Hepatocyte (in vitro differentiated cells): ENCODE measurements around the gene HMGCS1. TPM values are rescaled to one million over a fixed set of nuclear protein-coding genes. Genes with fewer than 3 reads are reported as not detected.

Source experiments
- DNase-seq: peaks from one replicate; pipeline ENCODE4 v3.0.0-alpha.2; 2016; ENCODE audit warnings: low spot score
- H2AFZ ChIP-seq: fragments of 200-600 bp; sonication (generic); 2 replicates; pipeline ENCODE4 v1.6.0; 2016; ENCODE audit warnings: antibody characterized with exemption, mild to moderate bottlenecking
- H3K27ac ChIP-seq: fragments of 200-600 bp; sonication (generic); 2 replicates; pipeline ENCODE4 v1.5.1; 2016; ENCODE audit warnings: mild to moderate bottlenecking
- H3K27me3 ChIP-seq: fragments of 200-600 bp; sonication (generic); 2 replicates; pipeline ENCODE4 v1.6.1; 2016
- H3K36me3 ChIP-seq: fragments of 200-600 bp; sonication (generic); replicated peaks from 2 replicates; pipeline ENCODE4 v1.5.1; 2016; ENCODE audit warnings: low read depth; ENCODE audit not compliant: insufficient read depth
- H3K4me1 ChIP-seq: fragments of 200-600 bp; sonication (generic); 2 replicates; pipeline ENCODE4 v1.5.1; 2016; ENCODE audit warnings: mild to moderate bottlenecking, moderate library complexity; ENCODE audit not compliant: insufficient read depth
- H3K4me2 ChIP-seq: fragments of 200-600 bp; sonication (generic); 2 replicates; pipeline ENCODE4 v1.6.0; 2016
- H3K4me3 ChIP-seq: fragments of 200-600 bp; sonication (generic); 2 replicates; pipeline ENCODE4 v1.5.1; 2016; ENCODE audit warnings: mild to moderate bottlenecking
- H3K79me2 ChIP-seq: fragments of 200-600 bp; sonication (generic); 2 replicates; pipeline ENCODE4 v1.6.0; 2017; ENCODE audit warnings: mild to moderate bottlenecking
- H3K9me2 ChIP-seq: fragments of 200-600 bp; sonication (generic); replicated peaks from 2 replicates; pipeline ENCODE4 v1.6.0; 2017; ENCODE audit warnings: mild to moderate bottlenecking; ENCODE audit not compliant: insufficient read depth
- H3K9me3 ChIP-seq: fragments of 200-600 bp; sonication (generic); 2 replicates; pipeline ENCODE4 v1.5.1; 2016; ENCODE audit warnings: low read depth, mild to moderate bottlenecking
- H4K20me1 ChIP-seq: fragments of 200-600 bp; sonication (generic); 2 replicates; pipeline ENCODE4 v1.6.0; 2016; ENCODE audit warnings: mild to moderate bottlenecking; ENCODE audit not compliant: insufficient read depth, poor library complexity, severe bottlenecking
- CTCF ChIP-seq: fragments of 200-600 bp; sonication (generic); IDR thresholded peaks from 2 replicates; pipeline ENCODE4 v1.5.1; 2016; ENCODE audit warnings: antibody characterized with exemption, mild to moderate bottlenecking; ENCODE audit not compliant: poor library complexity
- EZH2 ChIP-seq: fragments of 200-600 bp; sonication (generic); IDR thresholded peaks from 2 replicates; pipeline ENCODE4 v1.6.1; 2016; ENCODE audit warnings: antibody characterized with exemption, mild to moderate bottlenecking, borderline replicate concordance
- EZH2phosphoT487 ChIP-seq: fragments of 200-600 bp; sonication (generic); IDR thresholded peaks from one replicate; pipeline ENCODE4 v1.6.1; 2018; ENCODE audit warnings: antibody characterized with exemption, mild to moderate bottlenecking, low read depth, moderate library complexity; ENCODE audit not compliant: unreplicated experiment, severe bottlenecking
- WGBS: methylation state at CpG from one replicate; pipeline ENCODE4 v1.1.6; 2016; ENCODE audit warnings: low lambda C conversion rate; ENCODE audit errors: missing lambda C conversion rate; 5-methylcytosine and 5-hydroxymethylcytosine counted together
- polyA plus RNA-seq: library from polyadenylated mRNA; unstranded; fragments of >200 nt; fragmentation: Nextera tagmentation; extraction: Ambion mirVana; gene quantifications from 2 replicates; pipeline ENCODE4 v1.2.1, GENCODE V29; 2016
- total RNA-seq: library from RNA; depleted of rRNA; stranded (reverse); fragments of >200 nt; gene quantifications from 2 replicates; pipeline ENCODE4 v1.2.3, GENCODE V29; 2014

The HMGCS1 gene
- total and polyA plus RNA-seq, 2 experiments from 2014 or later: 114 to 333 TPM

- H2AFZ ChIP-seq: peak overlapping the region; percentile 28
- H3K27ac ChIP-seq: peak overlapping the region; percentile 94
- TF ChIP-seq CTCF (no peak), EZH2 (no peak), EZH2phosphoT487 (no peak)
- peaks cover 33% of the 10 kb centered on the region for H3K79me2 ChIP-seq
- no peaks in the 10 kb centered on the region for H3K9me3 ChIP-seq
- H3K36me3 ChIP-seq: no peaks in the 10 kb centered on the region
- H3K9me2 ChIP-seq: no peaks in the 10 kb centered on the region
- no peaks in the 10 kb centered on the region for H3K27me3 ChIP-seq
- H3K4me3 ChIP-seq: no peak overlapping the region
- H3K4me2 ChIP-seq: no peak overlapping the region
- no peak for DNase-seq
- 90% methylated on average over 6 of the region's 6 CpGs for WGBS
- peaks cover 21% of the 10 kb centered on the region for H3K4me1 ChIP-seq
- H4K20me1 ChIP-seq: peaks cover 32% of the 10 kb centered on the region
Measured at GRCh38 chr5:43314724-43315123, 1.5 kb upstream of the HMGCS1 start.

GRCh38 chr5:43313854-43314457 is 744 bp upstream of the HMGCS1 start:
- TF ChIP-seq EZH2 (no peak), EZH2phosphoT487 (no peak), CTCF (no peak)
- 44% methylated on average over 8 of the region's 8 CpGs for WGBS
- Histone ChIP-seq H2AFZ (peak overlapping the region; percentile 28), H3K4me3 (no peak overlapping the region), H4K20me1 (peaks cover 40% of the 10 kb centered on the region), H3K4me1 (peaks cover 27% of the 10 kb centered on the region), H3K27ac (peak overlapping the region; percentile 94), H3K27me3 (no peaks in the 10 kb centered on the region), H3K9me3 (no peaks in the 10 kb centered on the region), H3K9me2 (no peaks in the 10 kb centered on the region), H3K4me2 (peak overlapping the region; percentile 68), H3K36me3 (no peaks in the 10 kb centered on the region), H3K79me2 (peaks cover 41% of the 10 kb centered on the region)
- peak; percentile 43 for DNase-seq

- Histone ChIP-seq H3K9me2 (no peaks in the 10 kb centered on the region), H3K27ac (peak overlapping the region; percentile 95), H3K9me3 (no peaks in the 10 kb centered on the region), H3K36me3 (no peaks in the 10 kb centered on the region), H3K27me3 (no peaks in the 10 kb centered on the region), H4K20me1 (peaks cover 52% of the 10 kb centered on the region), H3K79me2 (peaks cover 54% of the 10 kb centered on the region), H2AFZ (no peak overlapping the region), H3K4me2 (peak overlapping the region; percentile 83), H3K4me3 (peak overlapping the region; percentile 43), H3K4me1 (peaks cover 36% of the 10 kb centered on the region)
- TF ChIP-seq CTCF: no peak
- no peak for TF ChIP-seq EZH2
- TF ChIP-seq EZH2phosphoT487: no peak
- DNase-seq: no peak
- WGBS: under 1% methylated on average over 8 of the region's 9 CpGs
Measured at GRCh38 chr5:43312699-43313034, 545 bp downstream of the HMGCS1 start.
